HepG2 (cell line): ENCODE data around the gene HPCAL1. TPM values are rescaled to one million over a fixed set of nuclear protein-coding genes. Genes with fewer than 3 reads are reported as not detected.

Experiments
- ATAC-seq: fragments of 200-7000 bp; cut with Tn5 transposase; 3 replicates; pipeline ENCODE4 v1.9.1; 2020; ENCODE audit warnings: mild to moderate bottlenecking, moderate library complexity
- BruUV-seq: library from RNA; stranded (reverse); fragments of 400-500 nt; replicated peaks from 2 replicates; lab custom pipeline; 2021; lab: Mats Ljungman, UMichigan
- CTCF ChIA-PET: fragments of 300-600 bp; formaldehyde crosslinking; extraction: SDS; loops from one replicate; lab custom pipeline; 2021; ENCODE audit warnings: low total read pairs, inconsistent platforms, low intra/inter-chr PET ratio; lab: Yijun Ruan, JAX
- POLR2A ChIA-PET: fragments of 350-600 bp; sonication (Branson Sonifier 250); formaldehyde crosslinking; loops from one replicate; lab custom pipeline; 2020; ENCODE audit warnings: antibody characterized with exemption, inconsistent platforms; lab: Yijun Ruan, JAX
- DNase-seq: peaks from one replicate; pipeline ENCODE4 v3.0.0-alpha.2; 2015; ENCODE audit warnings: low spot score
- FAIRE-seq: peaks from 3 replicates; lab custom pipeline; 2011; peaks lifted over from hg19 to GRCh38; lab: Jason Lieb, UNC
- H2AFZ ChIP-seq: one replicate; pipeline ENCODE4 v1.6.1; 2011; ENCODE audit warnings: low read length, inconsistent platforms
- H3K27ac ChIP-seq: fragments of 300-600 bp; 3 replicates; pipeline ENCODE4 v1.8.0; 2011; ENCODE audit warnings: mixed run types, mild to moderate bottlenecking, mixed read lengths, low read length, inconsistent platforms; ENCODE audit not compliant: insufficient read depth; ENCODE audit errors: extremely low read length
- H3K27me3 ChIP-seq, 2 experiments: fragments of 200-600 bp in 1 of 2; 2 replicates in 1 of 2; 3 replicates in 1 of 2; pipeline versions ENCODE4 v1.6.0 to v1.8.0; 2011; ENCODE audit warnings: low read length in 2 of 2, mild to moderate bottlenecking in 2 of 2, moderate library complexity in 2 of 2, inconsistent platforms in 1 of 2; ENCODE audit not compliant: insufficient read depth in 2 of 2, control insufficient read depth in 1 of 2
- H3K36me3 ChIP-seq, 2 experiments: fragments of 200-600 bp in 1 of 2; replicated peaks in 1 of 2; 2 replicates in 1 of 2; 3 replicates in 1 of 2; pipeline versions ENCODE4 v1.5.1 to v1.8.0; 2011; ENCODE audit warnings: low read length in 2 of 2, inconsistent platforms in 1 of 2; ENCODE audit not compliant: insufficient read depth in 2 of 2, control insufficient read depth in 1 of 2
- H3K4me1 ChIP-seq: 2 replicates; pipeline ENCODE4 v1.5.1; 2012; ENCODE audit warnings: low read length, inconsistent platforms; ENCODE audit not compliant: insufficient read depth
- H3K4me2 ChIP-seq: 2 replicates; pipeline ENCODE4 v1.6.0; 2011; ENCODE audit warnings: low read depth, low read length, inconsistent platforms
- H3K4me3 ChIP-seq, 3 experiments: fragments of 200-600 bp in 1 of 3; sonication (generic), shearing (Covaris generic) in 1 of 3; replicated peaks in 1 of 3; 2 replicates each; pipeline ENCODE4 v1.5.1; 2011 to 2016; ENCODE audit warnings: low read length in 3 of 3, inconsistent platforms in 2 of 3, low read depth in 2 of 3, mild to moderate bottlenecking in 2 of 3, control low read depth in 1 of 3, mixed read lengths in 1 of 3; ENCODE audit not compliant: insufficient read depth in 1 of 3
- H3K79me2 ChIP-seq: one replicate; pipeline ENCODE4 v1.6.1; 2011; ENCODE audit warnings: low read length, inconsistent platforms; ENCODE audit not compliant: insufficient read depth
- H3K9ac ChIP-seq: 2 replicates; pipeline ENCODE4 v1.6.0; 2011; ENCODE audit warnings: mild to moderate bottlenecking, low read depth, low read length, inconsistent platforms; ENCODE audit not compliant: insufficient read depth
- H3K9me3 ChIP-seq: 2 replicates; pipeline ENCODE4 v1.5.1; 2012; ENCODE audit warnings: mild to moderate bottlenecking, low read length
- H4K20me1 ChIP-seq: 2 replicates; pipeline ENCODE4 v1.6.0; 2011; ENCODE audit warnings: inconsistent platforms, mild to moderate bottlenecking, low read length, moderate library complexity; ENCODE audit not compliant: insufficient read depth
- ARHGAP35 ChIP-seq: sonication (generic); formaldehyde crosslinking; IDR thresholded peaks from 2 replicates; pipeline ENCODE4 v1.9.0; 2022; ENCODE audit warnings: mild to moderate bottlenecking, inconsistent platforms, moderate library complexity, missing genetic modification reagents, borderline replicate concordance
- KDM5A ChIP-seq: fragments of 200-600 bp; sonication (generic); IDR thresholded peaks from 2 replicates; pipeline ENCODE4 v1.7.0; 2018; ENCODE audit warnings: antibody characterized with exemption, mild to moderate bottlenecking, low read length, borderline replicate concordance
- NKX3-1 ChIP-seq: sonication (generic); formaldehyde crosslinking; IDR thresholded peaks from 2 replicates; pipeline ENCODE4 v1.5.0; 2020; ENCODE audit warnings: missing genetic modification reagents
- REL ChIP-seq: sonication (generic); formaldehyde crosslinking; conservative IDR thresholded peaks from 2 replicates; pipeline ENCODE4 v1.8.0; 2022; ENCODE audit warnings: mild to moderate bottlenecking, missing genetic modification reagents, moderate library complexity
- ZBTB7A ChIP-seq: sonication (generic); formaldehyde crosslinking; IDR thresholded peaks from 2 replicates; pipeline ENCODE4 v1.8.0; 2022; ENCODE audit warnings: mild to moderate bottlenecking, missing genetic modification reagents
- ZNF225 ChIP-seq: sonication (generic); formaldehyde crosslinking; IDR thresholded peaks from 2 replicates; pipeline ENCODE4 v1.4.0; 2020; ENCODE audit warnings: mild to moderate bottlenecking, missing genetic modification reagents
- ZNF253 ChIP-seq: sonication (generic); formaldehyde crosslinking; IDR thresholded peaks from 2 replicates; pipeline ENCODE4 v1.8.0; 2022; ENCODE audit warnings: mild to moderate bottlenecking, missing genetic modification reagents, borderline replicate concordance
- ZNF703 ChIP-seq: sonication (generic); formaldehyde crosslinking; IDR thresholded peaks from 2 replicates; pipeline ENCODE4 v1.5.1; 2020; ENCODE audit warnings: missing genetic modification reagents, mild to moderate bottlenecking, moderate library complexity, borderline replicate concordance
- WGBS: methylation state at CpG from one replicate; pipeline ENCODE4 v1.1.6; 2017; ENCODE audit warnings: low lambda C conversion rate; 5-methylcytosine and 5-hydroxymethylcytosine counted together
- in situ Hi-C: cut with HindIII; loops from 2 replicates; pipeline ENCODE4 v1.10.0; 2017; ENCODE audit warnings: low pct_unique_long_range_greater_than_20kb; ENCODE audit not compliant: extremely low pct_ligation_motif_present
- intact Hi-C: fragments of 100-400 bp; cut with micrococcal nuclease; formaldehyde crosslinking; loops from one replicate; pipeline ENCODE4 v1.10.0; 2022; ENCODE audit not compliant: unreplicated experiment
- polyA plus RNA-seq, 8 experiments: library from polyadenylated mRNA; depleted of rRNA in 3 of 8; stranded (reverse) in 7 of 8; unstranded in 1 of 8; fragments of >200 nt; fragmentation: Illumina TruSeq in 4 of 8; extraction: Trizol in 4 of 8; gene quantifications; 2 replicates each; pipeline versions ENCODE4 v1.2.1 to v1.2.3, GENCODE V29; 2011 to 2016; ENCODE audit warnings: low read depth in 4 of 8, missing spikeins in 1 of 8, mixed read lengths in 1 of 8; ENCODE audit not compliant: insufficient read depth in 1 of 8
- total RNA-seq, 5 experiments: library from RNA; depleted of rRNA; stranded (reverse); fragments of >200 nt; fragmentation: Illumina TruSeq; extraction: Trizol; gene quantifications; 2 replicates each; pipeline ENCODE4 v1.2.3, GENCODE V29; 2016; ENCODE audit warnings: low read depth in 1 of 5
- TF ChIP-seq, protein P1 (sequence below): fragments of 450-650 bp; IDR thresholded peaks from 2 replicates; pipeline ENCODE4 v1.6.1; 2016
- TF ChIP-seq, protein P2 (sequence below): sonication (generic); formaldehyde crosslinking; IDR thresholded peaks from 2 replicates; pipeline ENCODE4 v1.4.0; 2020; ENCODE audit warnings: low read depth, missing genetic modification reagents

HPCAL1 gene
- total and polyA plus RNA-seq, 2 of the 13 experiments (the other 11 are each of a cell fraction or from before 2014, with no cell fraction given), result 29.5 to 29.9 TPM

DNA sequence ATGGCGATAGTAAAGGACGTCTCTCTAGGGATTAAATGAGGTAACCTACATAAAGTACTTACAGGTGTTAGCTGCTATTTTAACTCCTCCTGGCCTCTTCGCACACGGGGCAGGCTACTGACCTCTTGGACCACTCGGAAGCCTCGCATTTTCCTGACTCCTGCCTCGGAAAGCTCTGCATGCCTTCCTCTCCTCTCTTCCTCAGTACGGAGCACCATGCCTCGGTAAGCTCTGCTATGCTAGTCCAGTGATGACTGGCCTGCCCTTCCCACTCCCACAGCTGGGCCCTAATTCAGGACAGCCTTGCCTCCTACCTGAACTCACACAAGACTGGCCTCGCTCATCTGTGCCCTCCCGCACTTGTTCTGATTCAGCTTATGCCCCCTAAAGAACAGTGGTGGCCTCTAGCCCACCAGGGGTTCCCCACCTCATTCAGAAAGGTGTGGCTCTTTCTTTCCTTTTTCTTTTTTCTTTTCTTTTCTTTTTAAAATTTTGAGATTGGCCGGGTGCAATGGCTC, 22.7 kb upstream of the HPCAL1 start:
- ChIA-PET CTCF (no interaction called here), POLR2A (interaction anchor here (2.2 to 4.0 kb wide), 3 partner anchors 18 to 48 kb away, joined by 18 to 105 read pairs (median 21); partner anchors contain the start of gene HPCAL1)
- FAIRE-seq (no peak), ATAC-seq (no peak), DNase-seq (no peak)
- no peaks in the 10 kb centered on the region for H3K79me2 ChIP-seq
- H3K9me3 ChIP-seq, result no peaks in the 10 kb centered on the region
- intact Hi-C loops (loop anchor here (2.0 to 10.0 kb wide), 2 partner anchors 129 to 155 kb away; partner anchors contain the start of gene RRM2), in situ Hi-C loops (no loop called here)
- TF ChIP-seq ZNF703 (CRISPR knock-in tag), result no peak
- TF ChIP-seq, protein P1, sequence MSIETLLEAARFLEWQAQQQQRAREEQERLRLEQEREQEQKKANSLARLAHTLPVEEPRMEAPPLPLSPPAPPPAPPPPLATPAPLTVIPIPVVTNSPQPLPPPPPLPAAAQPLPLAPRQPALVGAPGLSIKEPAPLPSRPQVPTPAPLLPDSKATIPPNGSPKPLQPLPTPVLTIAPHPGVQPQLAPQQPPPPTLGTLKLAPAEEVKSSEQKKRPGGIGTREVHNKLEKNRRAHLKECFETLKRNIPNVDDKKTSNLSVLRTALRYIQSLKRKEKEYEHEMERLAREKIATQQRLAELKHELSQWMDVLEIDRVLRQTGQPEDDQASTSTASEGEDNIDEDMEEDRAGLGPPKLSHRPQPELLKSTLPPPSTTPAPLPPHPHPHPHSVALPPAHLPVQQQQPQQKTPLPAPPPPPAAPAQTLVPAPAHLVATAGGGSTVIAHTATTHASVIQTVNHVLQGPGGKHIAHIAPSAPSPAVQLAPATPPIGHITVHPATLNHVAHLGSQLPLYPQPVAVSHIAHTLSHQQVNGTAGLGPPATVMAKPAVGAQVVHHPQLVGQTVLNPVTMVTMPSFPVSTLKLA, result no peak
- TF ChIP-seq NKX3-1, result no peak
- no peak for TF ChIP-seq KDM5A
- no peak for TF ChIP-seq ZBTB7A (CRISPR knock-in tag)
- no peak for TF ChIP-seq REL (CRISPR knock-in tag)
- TF ChIP-seq ZNF253 (CRISPR knock-in tag), result no peak
- TF ChIP-seq ARHGAP35 (CRISPR knock-in tag), result no peak
- TF ChIP-seq, protein P2, sequence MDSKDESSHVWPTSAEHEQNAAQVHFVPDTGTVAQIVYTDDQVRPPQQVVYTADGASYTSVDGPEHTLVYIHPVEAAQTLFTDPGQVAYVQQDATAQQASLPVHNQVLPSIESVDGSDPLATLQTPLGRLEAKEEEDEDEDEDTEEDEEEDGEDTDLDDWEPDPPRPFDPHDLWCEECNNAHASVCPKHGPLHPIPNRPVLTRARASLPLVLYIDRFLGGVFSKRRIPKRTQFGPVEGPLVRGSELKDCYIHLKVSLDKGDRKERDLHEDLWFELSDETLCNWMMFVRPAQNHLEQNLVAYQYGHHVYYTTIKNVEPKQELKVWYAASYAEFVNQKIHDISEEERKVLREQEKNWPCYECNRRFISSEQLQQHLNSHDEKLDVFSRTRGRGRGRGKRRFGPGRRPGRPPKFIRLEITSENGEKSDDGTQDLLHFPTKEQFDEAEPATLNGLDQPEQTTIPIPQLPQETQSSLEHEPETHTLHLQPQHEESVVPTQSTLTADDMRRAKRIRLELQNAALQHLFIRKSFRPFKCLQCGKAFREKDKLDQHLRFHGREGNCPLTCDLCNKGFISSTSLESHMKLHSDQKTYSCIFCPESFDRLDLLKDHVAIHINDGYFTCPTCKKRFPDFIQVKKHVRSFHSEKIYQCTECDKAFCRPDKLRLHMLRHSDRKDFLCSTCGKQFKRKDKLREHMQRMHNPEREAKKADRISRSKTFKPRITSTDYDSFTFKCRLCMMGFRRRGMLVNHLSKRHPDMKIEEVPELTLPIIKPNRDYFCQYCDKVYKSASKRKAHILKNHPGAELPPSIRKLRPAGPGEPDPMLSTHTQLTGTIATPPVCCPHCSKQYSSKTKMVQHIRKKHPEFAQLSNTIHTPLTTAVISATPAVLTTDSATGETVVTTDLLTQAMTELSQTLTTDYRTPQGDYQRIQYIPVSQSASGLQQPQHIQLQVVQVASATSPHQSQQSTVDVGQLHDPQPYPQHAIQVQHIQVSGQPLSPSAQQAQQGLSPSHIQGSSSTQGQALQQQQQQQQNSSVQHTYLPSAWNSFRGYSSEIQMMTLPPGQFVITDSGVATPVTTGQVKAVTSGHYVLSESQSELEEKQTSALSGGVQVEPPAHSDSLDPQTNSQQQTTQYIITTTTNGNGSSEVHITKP, result no peak
- no peak for TF ChIP-seq ZNF225 (CRISPR knock-in tag)
- peaks cover 65% of the 10 kb centered on the region for H3K4me1 ChIP-seq
- H3K27me3 ChIP-seq, result peaks cover 1 to 12% of the 10 kb centered on the region in 2 experiments; a peak in 2 of 5 replicates
- H3K27ac ChIP-seq, result no peak overlapping the region
- BruUV-seq, result no TSS peak
- H3K4me2 ChIP-seq, result no peak overlapping the region
- H2AFZ ChIP-seq, result no peak overlapping the region
- WGBS, result 91% methylated on average over 12 of the region's 12 CpGs
- no peaks in the 10 kb centered on the region for H4K20me1 ChIP-seq
- H3K4me3 ChIP-seq, result no peak overlapping the region
- no peak overlapping the region for H3K9ac ChIP-seq
- H3K36me3 ChIP-seq, result no peaks in the 10 kb centered on the region
